ENCODE results near the gene RECK. TPM values are rescaled to one million over a fixed set of nuclear protein-coding genes. Genes with fewer than 3 reads are reported as not detected.
"Not testable (repeated sequence)": the region's sequence is repeated elsewhere in the genome, so short reads cannot be mapped to it uniquely, and the experiment has no call there.

The RECK gene
- total and polyA plus RNA-seq, 2 experiments from 2014 or later = 8.5 to 11.1 TPM

- Histone ChIP-seq H3K4me1 (ENCODE audit: low read depth) (peaks cover 7% of the 10 kb centered on the region), H3K27ac (no peak overlapping the region), H3K9me3 (ENCODE audit: low read depth) (no peaks in the 10 kb centered on the region), H3K27me3 (no peaks in the 10 kb centered on the region), H3K36me3 (no peaks in the 10 kb centered on the region), H3K4me3 (no peak overlapping the region)
- DNase-seq (ENCODE audit: low read depth in 1 of 2, low spot score in 1 of 2) = no peak
- TF ChIP-seq, protein P1, sequence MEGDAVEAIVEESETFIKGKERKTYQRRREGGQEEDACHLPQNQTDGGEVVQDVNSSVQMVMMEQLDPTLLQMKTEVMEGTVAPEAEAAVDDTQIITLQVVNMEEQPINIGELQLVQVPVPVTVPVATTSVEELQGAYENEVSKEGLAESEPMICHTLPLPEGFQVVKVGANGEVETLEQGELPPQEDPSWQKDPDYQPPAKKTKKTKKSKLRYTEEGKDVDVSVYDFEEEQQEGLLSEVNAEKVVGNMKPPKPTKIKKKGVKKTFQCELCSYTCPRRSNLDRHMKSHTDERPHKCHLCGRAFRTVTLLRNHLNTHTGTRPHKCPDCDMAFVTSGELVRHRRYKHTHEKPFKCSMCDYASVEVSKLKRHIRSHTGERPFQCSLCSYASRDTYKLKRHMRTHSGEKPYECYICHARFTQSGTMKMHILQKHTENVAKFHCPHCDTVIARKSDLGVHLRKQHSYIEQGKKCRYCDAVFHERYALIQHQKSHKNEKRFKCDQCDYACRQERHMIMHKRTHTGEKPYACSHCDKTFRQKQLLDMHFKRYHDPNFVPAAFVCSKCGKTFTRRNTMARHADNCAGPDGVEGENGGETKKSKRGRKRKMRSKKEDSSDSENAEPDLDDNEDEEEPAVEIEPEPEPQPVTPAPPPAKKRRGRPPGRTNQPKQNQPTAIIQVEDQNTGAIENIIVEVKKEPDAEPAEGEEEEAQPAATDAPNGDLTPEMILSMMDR (IDR thresholded peaks at IDR 0.05; ENCODE audit: low read depth, low read length) = no peak
Measured at GRCh38 chr9:36156116-36156515, 119.4 kb downstream of the RECK start.

GRCh38 chr9:36158122-36158521 lies 121.4 kb downstream of the RECK start:
- no peaks in the 10 kb centered on the region for H3K36me3 ChIP-seq
- no peaks in the 10 kb centered on the region for H3K9me3 ChIP-seq (ENCODE audit: low read depth)
- DNase-seq (ENCODE audit: low read depth in 1 of 2, low spot score in 1 of 2) = peak in 1 of 2 donors; percentile 82
- no peak overlapping the region for H3K4me3 ChIP-seq
- H3K27me3 ChIP-seq = no peaks in the 10 kb centered on the region
- H3K27ac ChIP-seq = no peak overlapping the region
- H3K4me1 ChIP-seq (ENCODE audit: low read depth) = peaks cover 14% of the 10 kb centered on the region
- TF ChIP-seq, protein P1 (IDR thresholded peaks at IDR 0.05; ENCODE audit: low read depth, low read length) = no peak

DNA sequence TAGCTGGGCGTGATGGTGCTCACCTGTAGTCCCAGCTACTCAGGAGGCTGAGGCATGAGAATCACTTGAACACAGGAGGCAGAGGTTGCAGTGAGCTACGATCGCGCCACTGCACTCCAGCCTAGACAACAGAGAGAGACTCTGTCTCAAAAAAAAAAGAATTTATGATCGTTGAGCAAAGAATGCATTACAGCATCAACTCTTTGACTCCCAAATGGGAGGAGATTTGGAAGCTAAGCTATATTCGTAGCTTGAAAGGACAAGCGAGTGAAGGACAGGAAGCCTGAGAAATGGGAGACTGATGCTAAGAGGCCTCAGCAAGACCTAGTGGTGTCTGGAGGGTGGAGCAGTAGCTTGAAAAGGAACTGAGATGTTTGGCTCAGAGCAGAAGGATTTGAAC lies 122.2 kb downstream of the RECK start:
- TF ChIP-seq, protein P1 (IDR thresholded peaks at IDR 0.05; ENCODE audit: low read depth, low read length) = no peak
- Histone ChIP-seq H3K4me3 (no peak overlapping the region), H3K27ac (no peak overlapping the region), H3K4me1 (ENCODE audit: low read depth) (peaks cover 22% of the 10 kb centered on the region), H3K9me3 (ENCODE audit: low read depth) (no peaks in the 10 kb centered on the region), H3K27me3 (no peaks in the 10 kb centered on the region), H3K36me3 (no peaks in the 10 kb centered on the region)
- peak in 1 of 2 donors; percentile 33 for DNase-seq (ENCODE audit: low read depth in 1 of 2, low spot score in 1 of 2)

GRCh38 chr9:36159509-36159908 lies 122.8 kb downstream of the RECK start:
- not testable (repeated sequence) for H3K27ac ChIP-seq; H3K4me3 ChIP-seq; H3K9me3 ChIP-seq (ENCODE audit: low read depth); H3K27me3 ChIP-seq; DNase-seq (ENCODE audit: low read depth in 1 of 2, low spot score in 1 of 2); H3K36me3 ChIP-seq
- H3K4me1 ChIP-seq (ENCODE audit: low read depth) = peaks cover 21% of the 10 kb centered on the region

DNA sequence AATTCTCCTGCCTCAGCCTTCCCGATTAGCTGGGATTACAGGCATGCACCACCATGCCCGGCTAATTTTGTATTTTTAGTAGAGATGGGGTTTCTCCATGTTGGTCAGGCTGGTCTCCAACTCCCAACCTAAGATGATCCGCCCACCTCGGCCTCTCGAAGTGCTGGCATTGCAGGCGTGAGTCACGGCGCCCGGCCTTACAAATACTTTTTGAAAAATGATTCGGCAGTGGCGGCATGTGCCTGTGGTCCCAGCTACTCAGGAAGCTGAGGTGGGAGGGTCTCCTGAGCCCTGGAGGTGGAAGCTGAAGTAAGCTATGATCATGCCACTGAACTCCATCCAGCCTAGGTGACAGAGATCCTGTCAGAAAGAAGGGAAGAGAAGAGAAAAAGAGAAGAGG lies 123.4 kb downstream of the RECK start:
- not testable (repeated sequence) for H3K27me3 ChIP-seq; H3K4me3 ChIP-seq; H3K9me3 ChIP-seq (ENCODE audit: low read depth); DNase-seq (ENCODE audit: low read depth in 1 of 2, low spot score in 1 of 2); H3K36me3 ChIP-seq; H3K27ac ChIP-seq
- H3K4me1 ChIP-seq (ENCODE audit: low read depth) = peaks cover 15% of the 10 kb centered on the region

- H3K27ac ChIP-seq = no peak overlapping the region
- H3K27me3 ChIP-seq = no peaks in the 10 kb centered on the region
- H3K4me1 ChIP-seq (ENCODE audit: low read depth) = peaks cover 15% of the 10 kb centered on the region
- no peak overlapping the region for H3K4me3 ChIP-seq
- peak in 1 of 2 donors; percentile 30 for DNase-seq (ENCODE audit: low read depth in 1 of 2, low spot score in 1 of 2)
- no peaks in the 10 kb centered on the region for H3K9me3 ChIP-seq (ENCODE audit: low read depth)
- TF ChIP-seq, protein P1 (IDR thresholded peaks at IDR 0.05; ENCODE audit: low read depth, low read length) = no peak
- H3K36me3 ChIP-seq = no peaks in the 10 kb centered on the region
Measured at GRCh38 chr9:36161187-36161586, 124.5 kb downstream of the RECK start.

DNA sequence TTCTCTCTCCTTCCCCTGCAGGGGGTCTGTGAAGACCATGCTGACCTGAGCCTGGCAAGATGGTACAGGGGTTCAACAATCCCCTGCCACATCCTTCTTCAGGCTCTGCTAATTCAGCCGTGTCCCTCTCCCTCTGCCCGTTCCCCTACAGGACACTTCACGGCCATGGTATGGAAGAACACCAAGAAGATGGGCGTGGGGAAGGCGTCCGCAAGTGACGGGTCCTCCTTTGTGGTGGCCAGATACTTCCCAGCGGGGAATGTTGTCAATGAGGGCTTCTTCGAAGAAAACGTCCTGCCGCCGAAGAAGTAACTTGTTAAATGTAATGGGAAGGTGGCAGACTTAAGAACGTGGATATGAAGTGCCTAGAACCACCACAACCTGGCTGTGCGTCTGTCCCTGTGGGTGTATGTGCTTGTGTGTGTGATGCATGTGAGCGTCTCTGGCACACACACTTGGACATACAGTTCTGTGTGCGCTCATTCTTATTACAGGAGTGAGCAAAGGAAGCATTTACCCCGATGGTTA lies 125.6 kb downstream of the RECK start:
- Histone ChIP-seq H3K4me1 (ENCODE audit: low read depth) (peaks cover 15% of the 10 kb centered on the region), H3K36me3 (no peaks in the 10 kb centered on the region), H3K9me3 (ENCODE audit: low read depth) (no peaks in the 10 kb centered on the region), H3K4me3 (no peak overlapping the region), H3K27me3 (no peaks in the 10 kb centered on the region), H3K27ac (peak overlapping the region; percentile 87)
- TF ChIP-seq, protein P1 (IDR thresholded peaks at IDR 0.05; ENCODE audit: low read depth, low read length) = no peak
- no peak for DNase-seq (ENCODE audit: low read depth in 1 of 2, low spot score in 1 of 2)

Data from cardiac muscle cell (in vitro differentiated cells and primary cell).